GM21737 (cell line): Measurements from ENCODE around the gene MYO1D.
A peak's percentile ranks its signal among the peaks of the same experiment; 100 is the strongest.

Experiments used
- ATAC-seq: cut with Tn5 transposase; IDR thresholded peaks from one replicate; pipeline ENCODE4 v1.9.1; 2021; ENCODE audit warnings: mild to moderate bottlenecking, moderate library complexity; ENCODE audit not compliant: unreplicated experiment

The MYO1D gene

DNA sequence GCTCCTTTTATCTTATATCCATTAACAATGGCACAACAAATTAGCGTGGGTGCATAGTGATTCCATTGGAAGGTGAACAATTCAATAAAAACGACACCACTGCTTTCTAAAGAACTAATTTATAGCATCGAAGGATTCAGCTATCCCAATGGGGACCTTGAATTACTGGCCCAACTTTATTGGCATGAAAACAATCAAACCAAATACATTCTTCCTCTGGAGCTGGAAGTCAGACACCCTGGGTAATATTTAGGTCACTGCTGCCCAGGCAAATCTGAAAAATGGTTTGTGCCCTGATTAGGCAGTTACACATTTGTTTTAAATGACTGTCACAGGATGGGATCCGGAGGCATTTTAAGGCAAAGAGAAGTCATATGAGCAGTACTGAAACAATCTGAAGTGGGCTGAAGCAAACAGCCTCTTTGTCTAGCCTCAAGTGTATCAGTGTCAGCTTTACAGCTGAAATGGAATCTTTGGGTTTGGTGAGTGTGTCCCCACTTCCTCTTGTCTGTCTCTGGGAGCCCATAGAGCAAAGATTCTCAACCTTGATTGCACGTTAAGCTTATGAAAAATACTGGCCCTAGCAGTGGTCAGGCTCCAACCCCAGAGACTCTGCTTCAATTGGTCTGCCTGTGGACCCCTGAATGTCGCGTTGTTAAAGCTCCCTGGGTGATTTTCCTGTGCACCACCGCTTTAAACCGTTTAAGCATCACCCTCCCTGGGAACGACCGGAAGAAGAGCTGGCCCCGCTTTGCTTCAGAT lies 359.8 kb downstream of the MYO1D start:
- no peak for ATAC-seq

DNA sequence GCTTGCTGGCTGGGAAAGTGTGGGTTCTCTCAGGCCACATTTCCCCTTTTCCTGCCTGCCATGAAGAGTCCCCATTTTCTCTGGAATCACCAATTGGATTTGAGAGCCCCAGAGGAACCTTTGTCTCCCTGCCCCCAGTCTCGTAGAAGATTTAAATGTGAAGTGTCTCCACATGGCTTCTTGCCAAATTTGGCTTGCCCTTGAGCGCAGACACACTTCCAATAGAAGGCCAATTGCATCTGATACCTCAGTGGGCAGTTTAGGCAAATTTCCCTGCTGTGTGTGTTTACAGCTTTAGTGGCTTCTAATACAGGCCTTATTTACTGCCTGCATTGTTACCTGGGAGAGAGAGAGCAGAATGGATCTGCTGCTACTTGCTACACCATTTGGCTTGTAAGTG lies 360.5 kb downstream of the MYO1D start:
- no peak for ATAC-seq

DNA sequence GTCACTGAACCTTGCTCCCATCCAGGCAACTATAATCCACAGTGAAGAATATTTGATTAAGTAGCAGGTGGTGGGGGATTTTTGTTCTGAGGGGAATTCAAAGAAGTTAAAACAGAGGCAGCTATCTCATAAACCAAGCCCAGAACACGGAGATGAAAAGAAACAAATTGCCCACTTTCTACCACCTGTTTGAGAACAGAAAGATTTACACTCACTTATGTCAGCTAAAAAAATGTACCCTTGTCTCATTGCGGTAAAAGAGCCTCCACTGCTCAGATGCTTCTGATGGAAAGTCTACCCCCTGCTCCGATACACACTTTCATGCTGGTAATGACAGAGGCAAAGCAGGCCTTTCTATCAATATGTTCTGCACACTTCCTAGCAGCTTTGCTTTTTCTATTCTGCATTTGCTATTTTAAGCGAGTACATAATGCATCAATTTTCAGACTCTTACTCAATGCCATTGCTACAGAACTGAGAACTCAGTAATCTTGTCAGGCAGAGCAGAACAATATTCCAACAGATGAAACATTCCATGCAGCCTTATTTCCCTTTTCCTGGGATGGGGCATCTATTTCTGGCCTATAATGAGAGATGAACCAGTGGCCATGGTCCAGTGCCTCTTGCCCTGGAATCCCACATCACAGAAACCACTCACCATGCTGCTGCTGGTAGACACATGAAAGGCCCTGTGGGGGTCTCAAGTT lies 361.1 kb downstream of the MYO1D start:
- ATAC-seq: no peak

- ATAC-seq: no peak
These were observed 362.3 kb downstream of the MYO1D start for GRCh38 chr17:32514606-32515005.

- ATAC-seq: no peak
These were observed 363.3 kb downstream of the MYO1D start for GRCh38 chr17:32513579-32513978.

DNA sequence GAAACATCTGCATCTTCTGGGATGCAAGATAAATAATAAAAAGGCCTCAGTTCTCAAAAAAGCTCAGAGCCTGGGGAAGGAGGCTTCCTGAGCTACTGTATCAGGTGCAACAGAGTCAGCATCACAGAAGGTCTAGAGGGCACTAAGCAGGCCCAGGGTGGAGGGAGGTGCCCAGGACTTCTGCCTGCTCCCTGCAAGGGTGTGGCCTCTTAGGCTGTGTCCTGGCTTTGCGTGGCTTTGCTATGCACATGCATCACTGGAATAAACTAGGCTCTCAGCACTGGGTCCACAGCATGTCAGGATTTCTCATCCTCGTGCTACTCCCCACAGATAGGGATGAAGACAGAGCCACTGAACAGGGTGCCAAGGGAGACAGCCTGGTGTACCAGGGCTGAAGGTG lies 364.6 kb downstream of the MYO1D start:
- ATAC-seq: no peak

DNA sequence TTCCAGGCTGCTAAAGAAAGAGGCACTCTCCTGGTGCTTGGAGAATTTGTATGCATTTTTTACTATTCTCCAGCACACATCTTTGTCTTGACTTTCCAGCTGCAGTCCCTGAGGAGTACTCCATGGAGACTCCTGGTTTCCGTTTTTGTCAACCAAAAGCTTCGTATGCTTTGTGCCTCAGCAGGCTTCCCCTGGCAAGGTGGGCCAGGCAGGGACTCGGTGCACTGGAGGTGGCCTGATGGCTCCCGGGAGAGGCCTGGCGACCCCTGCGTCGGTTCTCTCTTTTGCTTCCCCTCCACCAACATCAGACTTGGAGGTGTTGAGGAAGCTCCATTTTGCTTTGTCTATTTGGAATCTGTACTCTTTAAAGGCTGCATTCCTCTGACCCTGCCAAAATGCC lies 366.5 kb downstream of the MYO1D start:
- ATAC-seq: no peak

DNA sequence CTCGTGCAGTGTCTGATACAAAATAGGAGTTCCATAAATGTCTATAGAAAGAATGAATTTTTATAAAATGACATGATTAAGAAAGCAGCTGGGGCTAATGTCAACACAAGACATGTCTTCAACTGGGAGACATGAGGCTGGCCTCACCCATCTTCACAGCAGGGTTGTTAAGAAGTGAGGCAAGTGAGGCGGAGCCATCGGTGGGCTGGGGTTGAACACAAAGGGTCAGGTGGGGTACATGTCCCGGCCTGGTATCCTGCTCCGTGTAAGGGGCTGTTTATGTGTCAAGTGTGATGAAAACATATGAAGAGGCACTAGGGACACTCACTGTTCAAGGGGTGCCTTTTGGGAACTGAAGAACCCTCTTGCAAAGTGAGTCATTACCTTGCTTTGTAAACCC lies 368.0 kb downstream of the MYO1D start:
- ATAC-seq: no peak

DNA sequence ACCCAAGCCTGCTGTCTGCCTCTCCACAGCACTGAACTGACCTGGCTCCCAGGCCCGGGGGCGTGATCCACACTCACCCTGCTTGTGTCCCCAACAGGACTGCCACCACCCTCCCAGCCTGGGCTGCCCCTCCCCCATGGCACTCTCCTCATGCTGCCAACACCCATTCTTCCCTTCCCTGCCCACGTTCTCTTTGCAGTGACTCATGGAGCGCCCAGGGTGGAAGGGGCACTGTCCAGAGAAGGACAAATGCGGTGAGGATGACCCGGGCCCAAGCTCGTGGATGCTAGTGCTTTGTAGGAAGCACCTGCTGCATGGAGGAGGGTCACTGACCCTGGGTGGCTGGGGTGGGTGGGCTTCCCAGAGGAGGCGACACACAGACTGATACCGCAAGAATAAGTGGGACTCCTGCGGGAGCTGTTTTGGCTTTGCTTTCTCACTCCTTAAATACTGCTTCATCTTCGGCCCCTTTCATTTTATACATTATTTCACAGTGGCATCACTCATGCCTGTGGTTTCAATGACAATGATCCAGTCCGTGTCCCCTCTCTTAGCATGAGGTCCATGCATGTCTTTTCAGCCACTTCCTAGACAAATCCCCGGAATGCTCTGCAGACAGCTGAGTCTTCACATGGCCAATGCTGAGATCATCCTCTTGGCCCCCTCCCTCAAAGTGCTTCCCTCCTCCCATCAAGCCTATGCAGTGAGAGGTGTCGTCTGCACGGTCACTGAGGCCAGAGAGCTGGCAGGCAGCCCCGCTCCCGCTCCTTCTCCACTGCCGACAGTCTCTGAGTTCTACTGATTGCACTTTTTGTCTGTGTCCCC lies 372.5 kb downstream of the MYO1D start:
- ATAC-seq: no peak

DNA sequence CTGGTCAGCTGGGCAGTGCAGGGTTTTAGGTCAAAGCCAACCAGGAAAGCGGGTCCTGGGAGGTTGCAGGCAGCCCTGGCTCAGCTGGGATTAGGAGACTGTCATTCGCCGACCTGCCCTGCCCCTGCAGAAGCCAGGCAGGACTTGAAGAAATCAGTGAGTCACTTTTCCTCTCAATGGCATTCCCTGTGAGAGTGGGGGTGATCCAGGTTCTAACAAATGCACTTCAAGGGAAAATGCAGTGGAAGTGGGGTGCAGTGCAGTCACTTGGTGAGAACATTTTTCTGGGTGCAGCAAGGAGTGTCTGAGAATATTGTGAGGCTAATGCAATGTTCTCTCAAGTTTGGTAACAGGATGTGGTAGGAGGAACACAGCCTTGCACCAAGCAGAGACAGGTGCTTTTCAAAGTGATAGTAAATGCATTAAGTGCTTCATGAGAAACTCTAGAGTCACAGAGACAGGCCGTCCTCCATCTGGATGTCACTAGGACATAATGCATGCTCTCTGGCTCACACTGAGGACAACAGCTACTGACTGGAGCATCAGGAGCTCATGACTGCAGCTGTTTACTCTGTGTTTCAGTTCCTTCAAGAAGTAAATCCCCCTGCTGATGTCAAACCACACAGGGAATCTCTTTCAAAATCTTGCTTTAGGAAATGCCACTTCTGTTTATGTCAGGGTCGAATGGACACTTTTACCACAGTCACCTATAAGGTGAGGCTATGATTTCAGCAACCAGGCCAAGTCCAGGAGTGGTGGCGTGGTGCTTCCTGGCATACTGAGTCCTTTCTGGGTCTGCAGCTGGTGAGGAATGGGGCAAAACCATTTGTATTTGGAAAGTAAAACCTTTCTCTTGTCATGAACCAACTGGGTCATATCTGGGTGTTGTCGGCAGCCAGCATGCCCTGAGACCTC lies 373.4 kb downstream of the MYO1D start:
- ATAC-seq: peak; percentile 86

GRCh38 chr17:32502710-32503109 lies 374.2 kb downstream of the MYO1D start:
- ATAC-seq: no peak

- no peak for ATAC-seq
These were observed 374.9 kb downstream of the MYO1D start for GRCh38 chr17:32502013-32502412.

DNA sequence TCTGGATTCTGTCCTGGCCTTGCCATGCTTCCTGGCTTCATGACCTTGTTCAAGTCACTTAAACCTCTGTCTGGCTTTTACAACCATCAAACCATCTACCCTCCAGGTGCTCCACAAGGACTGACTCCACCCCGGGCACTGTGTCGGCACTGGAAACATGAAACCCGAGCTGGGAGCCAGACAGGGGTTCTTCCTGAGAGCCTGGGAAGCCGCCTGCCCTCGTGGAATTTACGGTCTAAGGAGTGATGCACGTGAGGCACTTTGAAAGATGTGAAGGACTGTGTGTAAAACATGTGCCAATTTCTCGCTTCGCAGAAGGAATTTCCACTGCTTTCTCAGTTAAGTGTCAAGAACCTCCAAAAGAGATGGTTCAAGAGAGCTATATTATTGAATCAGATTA lies 378.5 kb downstream of the MYO1D start:
- no peak for ATAC-seq

GRCh38 chr17:32497431-32498205 lies 379.3 kb downstream of the MYO1D start:
- no peak for ATAC-seq

GRCh38 chr17:32496395-32497073 lies 380.4 kb downstream of the MYO1D start:
- no peak for ATAC-seq

DNA sequence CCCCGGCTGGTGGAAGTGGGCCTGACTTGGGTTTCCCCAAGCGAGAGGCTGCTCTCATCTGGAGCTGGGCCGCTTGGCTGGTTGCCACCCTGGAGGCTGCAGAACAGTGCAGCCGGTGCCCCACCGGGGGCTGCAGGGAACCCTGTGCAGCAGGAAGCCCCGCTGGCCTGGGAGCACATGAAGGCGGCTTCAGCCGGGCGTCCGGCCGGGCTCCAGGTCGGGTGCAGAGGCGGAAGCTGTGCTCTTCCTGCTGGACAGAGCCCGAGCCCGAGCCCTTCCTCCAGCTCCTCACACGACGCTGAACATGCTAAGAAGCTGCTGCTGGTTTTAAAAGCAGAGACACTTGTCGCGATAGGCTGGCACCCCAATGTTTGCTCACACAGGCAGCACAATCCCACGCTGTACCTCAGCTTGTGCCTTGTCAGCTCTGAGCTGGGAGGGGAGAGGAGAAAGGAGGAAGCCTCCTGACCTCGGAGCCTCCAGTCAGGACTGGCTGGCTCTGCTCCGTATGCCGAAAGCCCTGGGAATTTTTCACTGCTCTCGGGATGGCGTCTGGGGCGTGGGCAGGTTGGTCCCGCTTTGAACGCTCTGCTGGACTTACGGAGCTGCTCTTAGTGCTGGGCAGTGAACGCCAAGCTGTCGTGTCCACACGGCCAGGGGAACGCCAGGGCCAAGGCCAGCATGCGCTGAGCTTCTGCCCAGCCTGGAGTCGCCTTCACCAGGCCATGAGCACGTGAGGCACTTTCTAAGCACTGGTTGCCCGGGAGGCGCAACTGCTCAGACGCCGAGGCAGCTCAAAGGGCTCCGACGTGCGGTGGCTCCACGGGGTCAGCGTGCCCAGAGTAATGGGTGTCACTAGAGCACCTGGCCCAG lies 381.3 kb downstream of the MYO1D start:
- no peak for ATAC-seq

GRCh38 chr17:32494621-32495358 lies 382.1 kb downstream of the MYO1D start:
- ATAC-seq: no peak
